K562 (cell line): ENCODE data around the gene DHX36. TPM values are rescaled to one million over a fixed set of nuclear protein-coding genes. Genes with fewer than 3 reads are reported as not detected.

Experiments used
- ATAC-seq: fragments of 200-7000 bp; cut with Tn5 transposase; 3 replicates; pipeline ENCODE4 v1.9.1; 2020; ENCODE audit warnings: moderate library complexity
- BruUV-seq: library from RNA; stranded (reverse); fragments of 400-500 nt; replicated peaks from 2 replicates; lab custom pipeline; 2021; lab: Mats Ljungman, UMichigan
- CTCF ChIA-PET: fragments of 300-600 bp; formaldehyde crosslinking; extraction: SDS; loops from one replicate; lab custom pipeline; 2021; ENCODE audit warnings: low intra/inter-chr PET ratio; lab: Yijun Ruan, JAX
- POLR2A ChIA-PET: fragments of 300-600, 350-650 bp; sonication (Branson Sonifier 250); formaldehyde crosslinking; extraction: SDS; loops from one replicate; lab custom pipeline; 2021; ENCODE audit warnings: antibody characterized with exemption, inconsistent platforms; lab: Yijun Ruan, JAX
- DNase-seq, 4 experiments: peaks; one replicate each; pipeline versions ENCODE4 v3.0.0 to v3.0.0-alpha.2; 2011 to 2018; ENCODE audit warnings: low spot score in 3 of 4, mixed read lengths in 3 of 4; ENCODE audit errors: extremely low read depth in 1 of 4
- FAIRE-seq: peaks from 2 replicates; lab custom pipeline; 2011; peaks lifted over from hg19 to GRCh38; lab: Jason Lieb, UNC
- H2AFZ ChIP-seq: 2 replicates; pipeline ENCODE4 v1.6.0; 2011; ENCODE audit warnings: low read depth, low read length, control low read depth, inconsistent platforms
- H3K27ac ChIP-seq: fragments of 200-600 bp; 3 replicates; pipeline ENCODE4 v1.8.0; 2011; ENCODE audit warnings: low read depth, mild to moderate bottlenecking, control low read depth, inconsistent platforms, low read length, moderate library complexity, mixed read lengths; ENCODE audit errors: extremely low read depth
- H3K27me3 ChIP-seq, 2 experiments: fragments of 300-600 bp in 1 of 2; 2 replicates in 1 of 2; 3 replicates in 1 of 2; pipeline versions ENCODE4 v1.6.0 to v1.8.0; 2011; ENCODE audit warnings: inconsistent platforms in 2 of 2, low read length in 2 of 2, mild to moderate bottlenecking in 1 of 2, mixed read lengths in 1 of 2, moderate library complexity in 1 of 2; ENCODE audit not compliant: control insufficient read depth in 2 of 2, insufficient read depth in 2 of 2
- H3K36me3 ChIP-seq: fragments of 300-600 bp; 3 replicates; pipeline ENCODE4 v1.8.0; 2011; ENCODE audit warnings: mild to moderate bottlenecking, low read length, inconsistent platforms; ENCODE audit not compliant: control insufficient read depth, insufficient read depth
- H3K4me1 ChIP-seq, 2 experiments: fragments of 200-600 bp in 1 of 2; replicated peaks in 1 of 2; 2 replicates in 1 of 2; 3 replicates in 1 of 2; pipeline versions ENCODE4 v1.5.1 to v1.8.0; 2011; ENCODE audit warnings: inconsistent platforms in 2 of 2, low read length in 2 of 2, mild to moderate bottlenecking in 1 of 2, mixed read lengths in 1 of 2, moderate library complexity in 1 of 2; ENCODE audit not compliant: control insufficient read depth in 2 of 2, insufficient read depth in 2 of 2
- H3K4me2 ChIP-seq: 2 replicates; pipeline ENCODE4 v1.6.1; 2011; ENCODE audit warnings: low read length, control low read depth, inconsistent platforms, mixed read lengths; ENCODE audit not compliant: insufficient read depth
- H3K4me3 ChIP-seq: fragments of 200-600 bp; sonication (generic), shearing (Covaris generic); 2 replicates; pipeline ENCODE4 v1.5.1; 2016; ENCODE audit warnings: control low read depth, inconsistent platforms
- H3K79me2 ChIP-seq: fragments of 200-600 bp; 3 replicates; pipeline ENCODE4 v1.8.0; 2011; ENCODE audit warnings: low read length, inconsistent platforms; ENCODE audit not compliant: control insufficient read depth, insufficient read depth
- H3K9ac ChIP-seq, 2 experiments: 2 replicates each; pipeline versions ENCODE4 v1.6.0 to v1.6.1; 2011; ENCODE audit warnings: low read depth in 2 of 2, low read length in 2 of 2, control low read depth in 1 of 2, inconsistent platforms in 1 of 2, mild to moderate bottlenecking in 1 of 2, mixed read lengths in 1 of 2; ENCODE audit not compliant: insufficient read depth in 1 of 2
- H3K9me1 ChIP-seq: one replicate; pipeline ENCODE4 v1.6.0; 2011; ENCODE audit warnings: inconsistent platforms, mild to moderate bottlenecking, low read length, moderate library complexity; ENCODE audit not compliant: control insufficient read depth, insufficient read depth
- H3K9me3 ChIP-seq: replicated peaks from 2 replicates; pipeline ENCODE4 v1.5.1; 2011; ENCODE audit warnings: low read depth, low read length, inconsistent platforms; ENCODE audit not compliant: control insufficient read depth, insufficient read depth
- H4K20me1 ChIP-seq: replicated peaks from 2 replicates; pipeline ENCODE4 v1.6.1; 2011; ENCODE audit warnings: low read length, inconsistent platforms, mixed read lengths; ENCODE audit not compliant: control insufficient read depth, insufficient read depth
- DEAF1 ChIP-seq: fragments of 450-650 bp; formaldehyde crosslinking; IDR thresholded peaks from 2 replicates; pipeline ENCODE4 v1.4.0; 2020; ENCODE audit warnings: mild to moderate bottlenecking, moderate library complexity
- DIDO1 ChIP-seq: fragments of 450-650 bp; IDR thresholded peaks from 2 replicates; pipeline ENCODE4 v1.6.1; 2016; ENCODE audit warnings: low read depth, missing biosample characterization, missing genetic modification characterization
- FOXM1 ChIP-seq, 2 experiments: fragments of 450-650 bp in 1 of 2; sonication (generic) in 1 of 2; formaldehyde crosslinking in 1 of 2; IDR thresholded peaks; 2 replicates each; pipeline versions ENCODE4 v1.6.1 to v1.9.0; 2017 to 2022; ENCODE audit warnings: low read depth in 2 of 2, mild to moderate bottlenecking in 2 of 2, missing genetic modification reagents in 1 of 2, moderate library complexity in 1 of 2
- IRF9 ChIP-seq: fragments of 450-650 bp; IDR thresholded peaks from 2 replicates; pipeline ENCODE4 v1.6.1; 2016; ENCODE audit warnings: missing biosample characterization, missing genetic modification characterization
- L3MBTL2 ChIP-seq: fragments of 450-650 bp; IDR thresholded peaks from 2 replicates; pipeline ENCODE4 v1.6.1; 2016; ENCODE audit warnings: mild to moderate bottlenecking, moderate library complexity
- MAFF ChIP-seq: IDR thresholded peaks from 2 replicates; pipeline ENCODE4 v1.6.1; 2012; ENCODE audit warnings: low read length, improper control_type of control experiment
- PYGO2 ChIP-seq: fragments of 450-650 bp; IDR thresholded peaks from 2 replicates; pipeline ENCODE4 v1.6.1; 2016; ENCODE audit warnings: mild to moderate bottlenecking, missing genetic modification characterization, moderate library complexity, missing compliant biosample characterization
- RBM17 ChIP-seq: fragments of 200-400 bp; formaldehyde crosslinking; IDR thresholded peaks from 2 replicates; pipeline ENCODE4 v1.6.1; 2017; ENCODE audit warnings: low read depth, mild to moderate bottlenecking, low read length, borderline replicate concordance
- RBM39 ChIP-seq: fragments of 200-400 bp; formaldehyde crosslinking; optimal IDR thresholded peaks from 2 replicates; pipeline ENCODE3; 2018; ENCODE audit warnings: low read depth, low read length
- SMARCB1 ChIP-seq: IDR thresholded peaks from 2 replicates; pipeline ENCODE4 v1.6.1; 2011; ENCODE audit warnings: improper control_type of control experiment, low read depth; ENCODE audit not compliant: insufficient read length
- TARDBP ChIP-seq: fragments of 450-650 bp; IDR thresholded peaks from 2 replicates; pipeline ENCODE4 v1.6.1; 2016
- THAP12 ChIP-seq: fragments of 250-450 bp; sonication (Bioruptor Pico); IDR thresholded peaks from 2 replicates; pipeline ENCODE4 v1.9.0; 2021; ENCODE audit warnings: mild to moderate bottlenecking, inconsistent platforms
- ZNF766 ChIP-seq: fragments of 200-800 bp; sonication (Bioruptor generic); conservative IDR thresholded peaks from 2 replicates; pipeline ENCODE4 v1.6.1; 2016; ENCODE audit warnings: missing genetic modification characterization, missing compliant biosample characterization
- WGBS: fragments of 100-300 bp; shearing (Covaris generic); methylation state at CpG from one replicate; pipeline ENCODE4 v1.1.6; 2016; ENCODE audit warnings: low coverage, mixed read lengths; ENCODE audit not compliant: insufficient coverage; ENCODE audit errors: missing lambda C conversion rate; 5-methylcytosine and 5-hydroxymethylcytosine counted together
- in situ Hi-C: fragments of 300-500 bp; cut with MboI; formaldehyde crosslinking; loops from 4 replicates; pipeline ENCODE4 v1.15.0; 2018; ENCODE audit warnings: inconsistent platforms, mixed read lengths
- intact Hi-C: fragments of 100-400 bp; cut with micrococcal nuclease; formaldehyde crosslinking; loops from 2 replicates; pipeline ENCODE4 v1.14.2; 2022
- polyA plus RNA-seq, 8 experiments: library from polyadenylated mRNA; depleted of rRNA in 4 of 8; stranded (reverse) in 5 of 8; unstranded in 3 of 8; fragments of >200 nt; fragmentation: Nextera tagmentation in 2 of 8; fragmentation: Illumina TruSeq in 1 of 8; extraction: Ambion mirVana in 2 of 8; extraction: Trizol in 1 of 8; gene quantifications; 2 replicates each; pipeline versions ENCODE4 v1.2.1 to v1.2.3, GENCODE V29; 2011 to 2014; ENCODE audit warnings: inconsistent platforms in 1 of 8, missing spikeins in 1 of 8
- total RNA-seq, 7 experiments: library from RNA; depleted of rRNA in 6 of 7; stranded (reverse); fragments of >200 nt in 6 of 7; fragmentation: Illumina TruSeq in 2 of 7; extraction: Trizol in 2 of 7; gene quantifications; 2 replicates each; pipeline versions ENCODE4 v1.2.1 to v1.2.3, GENCODE V29; 2011 to 2021; ENCODE audit warnings: low replicate concordance in 1 of 7

Gene DHX36
- total and polyA plus RNA-seq, 9 of the 15 experiments (the other 6 are each of a cell fraction or from before 2014, with no cell fraction given) = 44.3 to 98.7 (median 57.0) TPM

GRCh38 chr3:154240235-154240634, 84.1 kb downstream of the DHX36 start:
- no peak for DNase-seq
- CTCF ChIA-PET = no interaction called here
- 3% methylated on average over 6 of the region's 6 CpGs for WGBS
- no peaks in the 10 kb centered on the region for H3K4me1 ChIP-seq
- no peaks in the 10 kb centered on the region for H3K9me1 ChIP-seq
- TF ChIP-seq SMARCB1 (no peak), L3MBTL2 (no peak), FOXM1 (IDR thresholded peaks at IDR 0.05; ENCODE audit: low read depth) (no peak), FOXM1 (CRISPR knock-in tag; IDR thresholded peaks at IDR 0.05; ENCODE audit: low read depth) (no peak), TARDBP (no peak), DEAF1 (no peak), RBM17 (no peak), THAP12 (no peak), ZNF766 (CRISPR knock-in tag) (no peak), PYGO2 (no peak), RBM39 (no peak), MAFF (no peak), DIDO1 (tag) (no peak), IRF9 (tag) (no peak)
- H4K20me1 ChIP-seq = no peaks in the 10 kb centered on the region
- H3K9me3 ChIP-seq = no peaks in the 10 kb centered on the region
- in situ Hi-C loops (no loop called here), intact Hi-C loops (no loop called here)
- no peaks in the 10 kb centered on the region for H3K36me3 ChIP-seq
- no peak overlapping the region for H3K4me3 ChIP-seq
- H3K79me2 ChIP-seq = no peaks in the 10 kb centered on the region
- POLR2A ChIA-PET = interaction anchor here (0.6 kb wide), 1 partner anchor 15 kb away, joined by 3 read pairs; no protein-coding TSS in a partner anchor
- no peak for FAIRE-seq
- no peak overlapping the region for H3K4me2 ChIP-seq
- no peak overlapping the region for H3K9ac ChIP-seq
- H3K27ac ChIP-seq = no peak overlapping the region
- no peak for ATAC-seq
- BruUV-seq = no TSS peak
- no peak overlapping the region for H2AFZ ChIP-seq
- peaks cover 0 to under 1% of the 10 kb centered on the region in 2 experiments; a peak in 2 of 5 replicates for H3K27me3 ChIP-seq
